H1 (cell line): ENCODE measurements around the gene FOSL2.

ENCODE experiments used
- BRCA1 ChIP-seq: IDR thresholded peaks from 2 replicates; pipeline ENCODE4 v1.6.1; 2012; ENCODE audit warnings: low read depth, low read length, improper control_type of control experiment
- CEBPB ChIP-seq: IDR thresholded peaks from 2 replicates; pipeline ENCODE4 v1.6.1; 2012; ENCODE audit warnings: low read depth, low read length
- EP300 ChIP-seq, 2 experiments: IDR thresholded peaks; 1 replicate in 1 of 2; 2 replicates in 1 of 2; pipeline ENCODE4 v1.6.1; 2011 to 2012; ENCODE audit warnings: low read depth in 2 of 2, low read length in 2 of 2, mild to moderate bottlenecking in 2 of 2, borderline replicate concordance in 1 of 2, inconsistent platforms in 1 of 2, moderate library complexity in 1 of 2
- GABPA ChIP-seq: IDR thresholded peaks from 2 replicates; pipeline ENCODE4 v1.6.1; 2011; ENCODE audit warnings: mild to moderate bottlenecking, low read length, moderate library complexity, borderline replicate concordance; ENCODE audit not compliant: insufficient read depth
- JUN ChIP-seq: IDR thresholded peaks from 2 replicates; pipeline ENCODE4 v1.6.1; 2011; ENCODE audit warnings: low read depth, mild to moderate bottlenecking, improper control_type of control experiment, low read length
- TF ChIP-seq, protein P1 (sequence below): IDR thresholded peaks from 2 replicates; pipeline ENCODE4 v1.6.1; 2012; ENCODE audit warnings: inconsistent platforms
- TF ChIP-seq, protein P2 (sequence below), 3 experiments: IDR thresholded peaks; 1 replicate in 2 of 3; 2 replicates in 1 of 3; pipeline versions ENCODE4 v1.5.1 to v1.6.1; 2011; ENCODE audit warnings: low read length in 3 of 3, mild to moderate bottlenecking in 3 of 3, inconsistent platforms in 2 of 3, low read depth in 1 of 3, moderate library complexity in 1 of 3; ENCODE audit not compliant: insufficient read depth in 1 of 3; ENCODE audit errors: control extremely low read depth in 1 of 3

DNA sequence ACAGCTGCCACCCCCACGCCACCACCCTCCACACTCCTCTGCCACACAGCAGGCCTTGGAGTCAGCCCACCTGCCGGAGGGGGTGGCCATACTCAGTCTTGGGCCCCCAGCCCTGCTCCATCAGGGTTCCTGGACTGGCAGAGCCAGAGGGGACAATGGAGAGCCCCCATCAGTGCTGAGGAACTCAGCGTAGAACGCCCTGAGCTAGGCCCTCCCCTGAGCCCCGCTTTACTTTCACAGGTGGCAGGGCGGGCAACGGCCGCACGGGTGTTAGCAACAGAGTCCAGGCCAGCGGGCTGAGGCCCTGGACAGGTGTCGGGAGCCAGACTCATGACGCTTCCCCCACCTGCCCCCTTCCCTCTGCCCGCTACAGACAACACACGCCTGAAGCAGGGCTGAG, 47.1 kb downstream of the FOSL2 start:
- no peak for TF ChIP-seq GABPA
- TF ChIP-seq, protein P1, sequence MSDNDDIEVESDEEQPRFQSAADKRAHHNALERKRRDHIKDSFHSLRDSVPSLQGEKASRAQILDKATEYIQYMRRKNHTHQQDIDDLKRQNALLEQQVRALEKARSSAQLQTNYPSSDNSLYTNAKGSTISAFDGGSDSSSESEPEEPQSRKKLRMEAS = no peak
- no peak for TF ChIP-seq CEBPB
- no peak for TF ChIP-seq BRCA1
- no peak for TF ChIP-seq EP300 (IDR thresholded peaks at IDR 0.05; ENCODE audit: borderline replicate concordance in 1 of 2, low read depth in 2 of 2, low read length in 2 of 2)
- TF ChIP-seq, protein P2, sequence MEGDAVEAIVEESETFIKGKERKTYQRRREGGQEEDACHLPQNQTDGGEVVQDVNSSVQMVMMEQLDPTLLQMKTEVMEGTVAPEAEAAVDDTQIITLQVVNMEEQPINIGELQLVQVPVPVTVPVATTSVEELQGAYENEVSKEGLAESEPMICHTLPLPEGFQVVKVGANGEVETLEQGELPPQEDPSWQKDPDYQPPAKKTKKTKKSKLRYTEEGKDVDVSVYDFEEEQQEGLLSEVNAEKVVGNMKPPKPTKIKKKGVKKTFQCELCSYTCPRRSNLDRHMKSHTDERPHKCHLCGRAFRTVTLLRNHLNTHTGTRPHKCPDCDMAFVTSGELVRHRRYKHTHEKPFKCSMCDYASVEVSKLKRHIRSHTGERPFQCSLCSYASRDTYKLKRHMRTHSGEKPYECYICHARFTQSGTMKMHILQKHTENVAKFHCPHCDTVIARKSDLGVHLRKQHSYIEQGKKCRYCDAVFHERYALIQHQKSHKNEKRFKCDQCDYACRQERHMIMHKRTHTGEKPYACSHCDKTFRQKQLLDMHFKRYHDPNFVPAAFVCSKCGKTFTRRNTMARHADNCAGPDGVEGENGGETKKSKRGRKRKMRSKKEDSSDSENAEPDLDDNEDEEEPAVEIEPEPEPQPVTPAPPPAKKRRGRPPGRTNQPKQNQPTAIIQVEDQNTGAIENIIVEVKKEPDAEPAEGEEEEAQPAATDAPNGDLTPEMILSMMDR (IDR thresholded peaks at IDR 0.05; ENCODE audit: control extremely low read depth in 1 of 3, insufficient read depth in 1 of 3, low read depth in 1 of 3, low read length in 3 of 3) = no peak
- TF ChIP-seq JUN = no peak
